ENCODE data around the gene COL8A2.
A peak's percentile ranks its signal among the peaks of the same experiment; 100 is the strongest.

Gene COL8A2

DNA sequence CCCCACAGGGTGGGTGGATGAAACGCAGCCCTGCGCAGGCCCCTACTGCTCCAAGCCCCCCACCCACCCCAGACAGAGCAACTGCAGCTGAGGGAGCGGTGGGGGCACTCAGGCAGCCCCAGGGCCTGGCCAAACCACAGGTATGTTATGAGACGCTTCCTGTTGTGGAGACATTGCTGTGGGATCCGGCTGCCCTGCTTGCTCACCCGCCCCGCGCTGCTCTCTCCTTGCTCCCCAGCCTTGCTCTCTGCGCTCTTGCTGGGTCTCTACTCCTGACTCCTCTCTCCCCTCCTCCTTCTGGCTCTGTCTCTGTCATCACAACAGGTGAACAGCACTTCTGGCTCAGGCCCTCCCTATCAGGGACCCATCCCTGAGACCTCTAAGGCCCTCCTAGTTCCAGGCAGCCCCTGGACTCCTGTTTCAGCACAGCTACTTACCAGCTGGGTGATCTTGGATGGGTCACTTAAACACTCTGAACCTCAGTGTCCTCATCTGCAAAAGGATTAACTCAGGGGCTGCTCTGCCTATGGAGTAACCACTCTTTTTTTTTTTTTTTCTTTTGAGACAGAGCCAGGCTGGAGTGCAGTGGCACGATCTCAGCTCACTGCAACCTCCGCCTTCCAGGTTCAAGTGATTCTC lies 15.9 kb downstream of the COL8A2 start:
- peak; percentile 52 for DNase-seq

DNA sequence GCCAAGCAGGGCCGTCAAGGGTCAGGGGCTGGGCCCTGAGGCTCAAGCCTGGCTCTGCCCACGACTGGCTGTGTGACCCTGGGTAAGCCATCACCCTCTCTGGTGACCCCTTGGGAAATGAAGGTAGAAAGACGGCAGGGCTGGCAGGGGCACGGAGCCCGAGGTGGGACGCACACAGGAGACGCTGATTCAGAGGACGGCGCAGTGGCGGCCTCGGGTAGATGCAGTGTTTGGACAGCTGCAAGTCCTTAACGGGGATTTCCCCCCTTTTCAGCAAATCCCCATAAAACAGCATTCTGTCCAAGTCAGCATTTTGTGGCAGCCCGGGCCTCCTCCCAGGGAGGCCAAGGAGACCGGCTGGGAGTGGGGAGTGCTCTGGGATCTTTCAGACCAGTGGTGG lies 16.7 kb downstream of the COL8A2 start:
- DNase-seq: no peak

DNA sequence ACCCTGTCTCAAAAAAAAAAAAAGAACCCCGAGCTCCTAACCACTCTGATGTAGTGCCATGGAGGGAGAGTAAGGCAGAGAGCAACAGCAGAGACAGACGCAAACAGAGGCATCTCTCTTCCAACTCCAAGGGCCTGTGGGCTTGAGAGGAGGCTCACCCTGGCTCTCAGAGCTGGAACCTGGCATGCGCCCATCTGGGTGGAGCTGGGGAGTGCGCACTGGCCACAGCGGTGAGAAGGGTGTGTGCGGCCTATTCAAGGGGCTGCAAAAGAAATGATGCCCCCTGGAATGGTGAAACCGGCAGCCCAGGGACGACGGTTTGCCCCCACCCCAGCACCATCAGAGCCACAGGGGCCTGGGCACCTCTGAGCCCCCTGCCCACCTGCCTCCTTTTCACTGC lies 17.6 kb downstream of the COL8A2 start:
- no peak for DNase-seq

DNA sequence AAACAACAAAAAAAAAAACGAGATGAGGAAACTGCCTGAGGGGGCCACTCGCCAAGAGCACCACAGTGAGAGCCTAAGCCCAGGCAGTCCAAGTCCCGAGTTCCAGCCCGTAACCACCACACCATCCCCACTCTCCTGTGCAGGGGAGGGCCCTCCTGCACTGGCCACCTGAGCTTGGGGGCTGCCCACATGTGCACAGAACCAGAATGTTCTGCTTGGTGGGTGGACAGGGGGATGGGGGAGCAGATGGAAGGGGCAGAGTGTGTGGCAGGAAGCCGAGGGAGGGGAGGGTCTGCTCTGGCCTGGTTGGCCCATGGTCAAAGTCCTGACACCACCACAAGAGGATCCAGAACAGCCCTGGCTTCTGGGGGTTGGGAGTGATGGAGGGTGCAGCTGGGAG lies 18.8 kb downstream of the COL8A2 start:
- DNase-seq: no peak

DNA sequence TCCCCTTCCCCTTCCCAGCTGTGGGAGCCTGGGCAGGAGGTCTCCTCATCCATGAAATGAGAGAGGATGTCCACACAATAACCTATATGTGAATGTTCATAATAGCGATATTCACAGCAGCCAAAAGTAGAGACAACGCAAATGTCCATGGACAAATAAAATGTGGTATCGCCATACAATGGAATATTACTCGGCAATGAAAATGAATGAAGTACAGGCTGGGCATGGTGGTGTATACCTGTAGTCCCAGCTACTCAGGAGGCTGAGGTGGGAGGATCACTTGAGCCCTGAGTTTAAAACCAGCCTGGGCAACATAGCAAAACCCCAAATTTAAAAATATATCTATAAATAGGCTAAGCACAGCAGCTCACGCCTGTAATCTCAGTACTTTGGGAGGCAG lies 23.5 kb downstream of the COL8A2 start:
- no peak for DNase-seq

DNA sequence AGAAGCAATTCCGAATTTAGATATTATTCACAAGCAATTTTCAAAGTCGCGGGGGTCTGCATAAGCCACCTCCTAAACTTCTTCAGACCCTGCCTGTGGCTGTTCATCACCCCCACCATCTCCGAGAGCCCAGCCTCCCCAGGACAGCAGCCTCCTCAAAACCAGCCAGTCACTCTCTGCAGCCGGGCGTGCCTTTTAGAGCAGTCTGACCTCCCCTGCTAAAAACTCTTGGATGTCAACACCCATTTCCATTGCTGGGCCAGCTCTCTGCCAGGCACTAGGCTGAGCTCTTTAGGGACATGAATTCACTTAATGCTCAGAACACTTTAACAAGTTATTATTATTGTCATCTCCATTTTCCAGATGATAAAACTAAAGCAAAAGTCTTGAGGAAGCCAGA lies 24.6 kb downstream of the COL8A2 start:
- no peak for DNase-seq

DNA sequence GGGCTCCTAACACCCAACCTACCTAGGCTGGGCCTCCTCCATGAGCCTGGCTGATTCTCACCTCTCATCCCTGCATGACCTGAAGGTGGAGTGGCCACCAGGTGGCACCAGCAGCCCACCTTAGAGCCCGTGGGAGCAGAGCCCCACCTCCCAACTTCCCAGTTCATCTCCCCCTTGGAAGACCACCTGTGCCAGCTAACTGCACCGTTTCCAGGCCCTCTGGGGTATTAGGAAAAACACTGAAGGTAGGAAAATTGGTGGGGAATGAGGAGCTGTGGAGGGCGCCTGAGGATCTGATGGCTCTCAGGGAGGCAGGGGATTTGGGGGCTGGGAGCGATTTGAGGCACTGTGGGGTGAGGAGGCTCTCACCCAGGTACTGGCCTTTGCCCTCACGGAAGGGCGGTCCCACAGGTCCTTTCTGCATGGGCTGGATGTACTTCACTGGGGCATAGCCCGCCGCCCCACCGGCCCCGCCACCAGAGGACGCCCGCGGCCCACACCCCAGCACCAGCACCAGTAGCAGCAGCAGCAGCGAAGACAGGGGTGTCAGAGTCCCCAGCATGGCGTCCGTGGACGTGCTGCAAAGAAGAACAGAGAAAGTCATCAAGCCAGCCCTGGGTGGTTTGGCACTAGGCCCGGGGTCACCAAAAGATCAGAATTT lies 25.2 kb downstream of the COL8A2 start:
- peak; percentile 81 for DNase-seq

DNA sequence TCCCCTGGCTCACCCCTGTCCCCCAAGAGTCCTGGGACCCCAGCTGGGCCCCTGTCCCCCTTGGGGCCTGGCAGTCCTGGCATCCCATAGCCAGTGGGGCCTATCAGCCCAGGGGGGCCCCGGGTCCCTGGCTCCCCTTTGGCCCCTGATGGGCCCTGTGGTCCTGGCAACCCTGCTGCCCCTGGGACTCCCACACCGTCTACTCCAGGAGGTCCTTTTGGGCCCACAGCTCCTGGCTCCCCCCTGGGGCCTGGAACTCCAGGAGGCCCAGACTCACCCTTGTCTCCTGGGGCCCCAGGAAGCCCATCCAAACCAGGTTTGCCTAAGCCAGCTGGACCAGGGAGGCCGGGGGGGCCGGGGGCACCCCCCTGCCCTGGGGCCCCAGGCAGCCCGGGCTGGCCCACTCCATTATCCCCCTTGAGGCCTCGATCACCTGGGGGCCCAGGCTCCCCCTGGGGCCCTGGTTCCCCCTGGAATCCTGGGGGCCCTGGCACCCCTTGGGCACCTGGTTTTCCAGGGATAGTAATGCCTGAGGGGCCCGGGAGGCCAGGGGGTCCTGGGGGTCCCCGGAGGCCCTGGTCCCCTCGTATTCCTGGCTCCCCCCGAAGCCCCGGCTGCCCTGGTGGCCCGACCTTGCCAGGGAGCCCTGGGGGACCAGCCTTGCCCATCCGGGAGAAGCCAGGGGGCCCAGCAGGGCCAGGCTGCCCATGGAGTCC lies 26.2 kb downstream of the COL8A2 start:
- no peak for DNase-seq

DNA sequence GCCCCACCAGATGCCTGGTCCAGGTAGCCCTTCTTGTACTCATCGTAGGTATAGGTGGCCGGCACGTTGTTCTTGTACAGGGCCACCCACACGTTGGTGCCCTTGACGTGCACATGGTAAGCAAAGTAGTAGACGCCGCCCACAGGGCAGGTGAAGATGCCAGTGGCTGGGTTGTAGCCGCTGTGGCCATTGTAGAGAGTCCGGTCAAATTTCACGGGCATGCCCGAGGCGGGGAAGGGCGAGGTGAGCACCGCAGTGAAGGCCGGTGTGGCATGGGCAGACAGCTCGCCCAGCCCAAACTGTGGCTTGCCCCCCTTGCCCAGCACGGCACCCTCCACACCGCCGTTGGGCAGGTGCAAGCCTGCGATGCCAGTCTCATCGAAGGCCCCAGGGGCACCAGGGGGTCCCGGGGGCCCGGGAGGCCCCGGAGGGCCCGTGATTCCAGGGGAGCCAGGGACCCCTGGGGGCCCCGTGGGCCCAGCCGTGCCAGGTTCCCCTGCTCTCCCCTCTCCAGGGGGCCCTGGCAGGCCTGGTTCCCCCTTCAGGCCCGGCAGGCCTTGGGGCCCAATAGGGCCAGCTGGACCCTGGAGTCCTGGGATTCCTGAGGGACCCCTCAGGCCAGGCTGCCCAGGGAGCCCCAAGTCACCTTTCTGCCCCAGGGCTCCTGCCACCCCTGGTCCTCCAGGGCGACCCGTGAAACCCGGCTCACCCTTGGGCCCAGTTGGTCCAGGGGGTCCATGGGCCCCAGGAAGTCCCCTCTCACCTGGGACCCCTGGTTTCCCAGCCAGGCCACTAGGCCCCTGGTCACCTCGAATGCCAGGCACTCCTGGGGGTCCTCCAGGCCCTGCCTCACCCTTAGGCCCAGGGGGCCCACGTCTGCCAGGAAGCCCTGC lies 27.1 kb downstream of the COL8A2 start:
- no peak for DNase-seq

DNA sequence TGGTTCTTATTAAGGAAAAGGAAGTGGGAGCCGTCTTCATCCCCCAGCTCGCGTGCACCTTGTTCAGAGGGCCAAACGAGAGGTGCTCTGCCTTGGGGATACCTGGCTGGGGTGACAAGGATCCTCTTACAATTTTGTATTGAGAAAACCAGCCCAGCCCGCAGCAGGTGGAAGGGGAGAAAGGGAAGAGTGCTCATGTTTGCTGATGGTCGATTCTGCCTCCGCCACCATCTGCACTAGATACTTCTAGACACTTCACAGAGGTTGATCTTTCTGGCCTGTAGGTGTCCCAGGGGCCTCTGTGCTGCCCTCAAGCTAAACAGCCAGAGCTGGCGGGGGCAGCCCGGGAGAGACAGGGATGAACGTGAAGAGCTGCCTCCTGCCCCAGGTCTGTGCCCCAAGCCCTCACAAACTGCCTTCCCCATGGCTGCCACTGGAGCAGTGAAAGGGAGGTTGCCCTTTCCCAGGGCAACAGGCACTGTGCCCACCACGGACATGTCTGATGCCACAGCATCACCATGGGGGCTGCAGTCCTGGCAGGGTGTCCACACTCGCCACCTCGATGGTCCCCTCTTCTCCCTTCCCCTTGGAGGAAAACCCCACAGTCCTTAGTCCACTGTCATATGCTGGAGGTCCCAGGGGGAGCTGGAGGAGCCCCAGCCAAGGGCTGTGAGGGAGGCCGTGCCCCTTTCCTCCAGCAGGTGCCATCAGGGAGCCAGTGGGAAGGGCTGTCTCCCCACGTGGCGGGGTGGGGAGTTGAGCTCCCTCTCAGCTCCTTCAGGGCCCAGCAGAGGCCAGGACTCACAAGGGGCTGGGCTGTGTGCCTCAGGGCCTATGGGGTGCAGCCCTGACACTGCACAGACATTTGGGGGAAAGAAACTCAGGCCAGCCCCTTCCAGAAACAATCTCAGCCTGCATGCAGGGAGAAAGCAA lies 28.3 kb downstream of the COL8A2 start:
- peak; percentile 18 for DNase-seq

DNA sequence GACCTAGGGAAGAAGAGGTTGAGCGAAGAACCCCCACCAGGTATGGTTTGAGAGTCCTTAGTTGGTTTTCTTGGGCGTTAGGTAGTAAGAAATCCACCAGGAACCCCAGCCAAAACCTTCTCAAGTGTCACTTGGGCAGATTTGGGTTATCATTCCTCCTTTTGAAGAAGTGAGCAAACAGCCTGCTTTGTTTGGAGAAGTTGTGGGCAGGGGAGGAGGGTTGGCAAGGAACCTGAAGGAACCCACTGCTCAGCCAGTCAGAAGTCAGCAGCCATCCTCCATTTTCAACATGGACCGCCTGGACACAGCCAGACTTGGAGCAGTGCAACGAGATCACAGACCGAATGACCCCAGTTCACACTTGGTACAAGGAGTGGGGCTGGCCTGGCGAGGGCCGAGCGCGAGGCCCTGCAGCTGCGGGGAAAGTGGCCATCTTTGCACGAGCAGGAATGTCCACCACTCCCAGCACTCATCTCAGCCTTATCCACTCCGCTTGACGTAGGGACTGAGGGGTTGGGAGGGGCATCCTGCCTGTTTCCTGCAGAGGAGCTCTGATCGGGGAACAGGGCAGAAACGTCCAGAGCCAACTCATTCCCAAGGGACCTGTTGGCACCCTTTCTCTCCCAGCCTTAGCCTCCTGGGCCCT lies 29.1 kb downstream of the COL8A2 start:
- DNase-seq: no peak

DNA sequence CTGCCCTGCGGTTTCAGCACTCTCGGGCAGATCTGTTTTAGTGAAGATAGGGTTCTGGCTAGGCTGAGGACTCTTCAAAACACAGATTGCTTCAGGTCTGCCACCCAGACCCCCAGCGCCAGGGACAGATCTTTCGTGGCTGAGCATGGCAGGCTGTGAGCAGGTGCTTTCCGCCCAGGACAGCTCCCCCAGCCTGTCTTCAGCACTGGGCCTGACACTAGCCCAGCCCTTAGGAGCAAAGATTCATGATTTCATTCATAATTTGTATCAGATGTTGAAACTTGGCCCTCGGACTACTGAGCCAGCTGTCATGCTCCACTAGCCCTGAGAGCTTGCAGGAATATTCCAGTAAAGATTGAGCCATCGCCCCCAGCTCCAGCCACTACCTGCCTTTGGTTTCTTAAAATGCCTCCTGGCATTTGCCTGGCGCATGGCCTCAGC lies 30.4 kb downstream of the COL8A2 start:
- DNase-seq: no peak

DNA sequence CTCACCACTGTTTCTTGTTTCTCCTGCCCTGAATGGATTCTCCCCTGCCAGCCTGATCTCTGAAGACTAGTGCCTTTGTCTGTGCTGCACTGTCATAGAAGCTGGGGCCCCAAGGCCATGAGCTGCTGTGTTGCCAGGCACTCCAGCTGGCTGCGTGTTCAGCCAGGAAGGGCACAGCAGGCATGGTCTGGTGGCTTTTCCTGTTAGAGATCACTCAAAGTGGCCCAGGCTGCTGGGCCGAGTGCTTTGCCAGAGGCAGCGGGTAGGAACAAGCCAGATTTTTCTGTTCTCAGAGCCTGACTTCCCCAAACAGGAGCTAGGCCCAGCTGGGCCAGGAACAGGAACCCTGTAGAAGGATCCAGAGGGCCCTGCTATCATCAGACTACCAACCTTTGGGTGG lies 31.1 kb downstream of the COL8A2 start:
- DNase-seq: no peak

DNA sequence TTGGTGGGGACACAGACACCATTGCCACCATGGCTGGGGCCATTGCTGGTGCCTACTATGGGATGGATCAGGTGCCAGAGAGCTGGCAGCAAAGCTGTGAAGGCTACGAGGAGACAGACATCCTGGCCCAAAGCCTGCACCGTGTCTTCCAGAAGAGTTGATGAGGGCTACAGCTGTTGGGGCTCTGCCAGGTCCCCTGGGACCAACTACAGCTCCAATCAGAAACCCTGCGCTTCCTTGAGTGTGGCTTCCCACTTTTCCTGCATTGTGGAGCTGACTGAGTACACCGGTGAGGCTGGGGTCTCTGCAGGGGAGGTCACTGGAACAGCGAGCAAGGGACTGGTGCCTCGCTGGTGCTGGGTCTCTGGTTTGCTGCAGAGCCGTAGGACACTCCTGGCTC lies 31.8 kb downstream of the COL8A2 start:
- DNase-seq: no peak

DNA sequence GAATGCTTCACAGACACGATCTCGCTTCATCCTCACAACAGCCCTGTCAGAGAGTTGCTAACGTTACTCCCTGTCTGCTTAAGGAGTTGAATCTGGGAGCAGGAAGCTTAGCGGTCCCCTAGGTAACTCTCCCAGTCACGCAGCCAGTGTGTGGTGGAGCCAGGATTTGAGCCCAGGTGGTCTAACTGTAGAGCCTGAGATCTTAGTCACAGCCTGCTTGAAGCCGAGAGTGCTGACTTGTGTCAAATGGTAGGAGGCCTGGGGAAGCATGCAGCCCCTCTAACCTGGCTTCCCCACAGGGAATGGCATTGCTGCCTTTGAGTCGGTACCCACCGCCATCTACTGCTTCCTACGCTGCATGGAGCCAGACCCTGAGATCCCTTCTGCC lies 32.2 kb downstream of the COL8A2 start:
- no peak for DNase-seq

DNA sequence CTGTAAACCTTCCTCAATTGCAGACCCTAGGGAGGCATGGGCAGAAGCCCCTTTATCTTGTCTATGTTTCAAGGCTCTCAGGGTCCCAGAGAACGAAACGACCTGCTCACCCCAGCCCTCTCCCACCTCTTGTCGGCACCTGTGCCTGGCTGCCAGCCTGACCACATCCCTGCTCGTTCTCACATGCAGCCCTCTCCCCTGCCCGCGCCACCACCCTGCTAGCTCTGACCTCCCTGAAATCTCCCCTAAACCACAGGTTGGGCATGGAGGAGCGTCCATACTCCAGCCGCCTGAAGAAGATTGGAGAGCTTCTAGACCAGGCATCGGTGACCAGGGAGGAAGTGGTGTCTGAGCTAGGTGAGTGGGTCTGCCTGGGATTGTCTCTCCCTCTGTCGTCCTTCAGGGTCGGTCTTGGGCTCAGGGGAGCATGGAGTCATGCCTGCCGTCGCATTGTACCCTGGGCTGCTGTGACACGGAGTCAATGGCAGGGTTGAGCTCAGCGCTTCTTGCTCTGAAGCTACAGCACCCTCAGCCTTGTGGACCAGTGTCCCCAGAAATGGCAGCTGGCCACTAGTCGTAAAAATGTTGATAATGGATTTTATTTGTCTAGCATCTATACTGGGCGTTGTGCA lies 32.7 kb downstream of the COL8A2 start:
- no peak for DNase-seq

DNA sequence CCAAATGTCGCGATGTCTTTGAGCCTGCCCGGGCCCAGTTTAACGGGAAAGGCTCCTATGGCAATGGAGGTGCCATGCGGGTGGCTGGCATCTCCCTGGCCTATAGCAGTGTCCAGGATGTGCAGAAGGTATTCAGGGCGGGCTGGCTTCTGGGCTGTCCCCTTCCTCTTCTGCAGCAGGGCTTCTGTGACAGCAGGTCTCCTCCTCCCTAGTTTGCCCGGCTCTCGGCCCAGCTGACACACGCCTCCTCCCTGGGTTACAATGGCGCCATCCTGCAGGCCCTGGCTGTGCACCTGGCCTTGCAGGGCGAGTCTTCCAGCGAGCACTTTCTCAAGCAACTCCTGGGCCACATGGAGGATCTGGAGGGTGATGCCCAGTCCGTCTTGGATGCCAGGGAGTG lies 33.3 kb downstream of the COL8A2 start:
- no peak for DNase-seq

DNA sequence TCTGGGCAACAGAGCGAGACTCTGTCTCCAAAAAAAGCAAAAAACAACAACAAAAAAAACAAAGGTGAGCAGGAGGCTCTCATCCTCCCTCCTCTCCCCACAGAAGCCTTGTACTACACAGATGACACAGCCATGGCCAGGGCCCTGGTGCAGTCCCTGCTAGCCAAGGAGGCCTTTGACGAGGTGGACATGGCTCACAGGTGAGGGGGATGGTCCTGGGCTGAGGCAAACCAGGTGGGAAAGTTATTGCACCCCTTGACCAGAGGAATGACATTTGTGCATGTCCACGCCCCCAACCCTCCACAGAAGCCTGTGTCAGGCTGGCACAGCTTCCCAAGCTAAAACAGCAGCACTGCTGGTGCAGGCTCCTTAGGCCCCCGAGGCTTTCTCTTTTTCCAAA lies 33.9 kb downstream of the COL8A2 start:
- no peak for DNase-seq

DNA sequence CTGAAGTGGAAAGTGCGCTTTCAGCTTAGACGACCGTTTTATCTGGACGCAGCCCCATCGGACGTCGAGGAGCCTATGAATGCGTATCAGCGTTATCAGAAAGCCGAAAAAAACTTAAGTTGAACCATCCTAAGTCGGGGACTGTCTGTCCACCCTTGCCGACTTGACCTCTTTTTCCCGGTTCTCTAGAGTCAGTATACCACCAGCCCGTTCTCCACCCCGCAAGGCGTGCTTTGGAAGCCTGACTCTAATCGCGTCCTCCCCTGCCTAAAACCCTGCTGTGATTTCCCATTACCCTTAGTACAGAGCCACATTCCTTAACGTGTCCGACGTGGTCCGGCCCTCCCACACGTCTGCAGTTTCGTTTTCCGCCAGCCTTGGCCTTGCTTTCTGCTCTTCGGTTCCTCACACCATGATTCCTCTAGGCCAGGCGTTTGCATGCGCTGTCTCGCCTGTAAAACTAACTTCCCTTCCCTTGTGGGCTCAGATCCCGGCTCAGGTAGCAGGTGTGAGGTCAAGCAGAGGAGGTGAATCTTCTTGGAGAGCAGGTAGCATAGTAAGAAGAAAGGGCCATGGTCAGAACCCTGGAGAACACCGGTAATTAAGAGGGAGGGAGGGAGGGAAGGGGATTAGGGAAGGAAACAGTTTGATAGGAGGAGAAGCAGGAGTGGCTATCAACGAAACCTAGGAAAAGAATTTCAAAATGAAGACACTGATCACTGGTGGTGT lies 35.5 kb downstream of the COL8A2 start:
- DNase-seq: peak; percentile 35
